Stimulated activated CD8-positive, alpha-beta memory T cell treated with anti-CD3 and anti-CD28 coated beads, Interleukin-7, amount 100 ng/mL, for 4 hours (primary cell): ENCODE measurements around the gene SNX6.
"Not testable (repeated sequence)": the region's sequence is repeated elsewhere in the genome, so short reads cannot be mapped to it uniquely, and the experiment has no call there.

ENCODE experiments used
- DNase-seq, 2 donors: peaks; one replicate each; pipeline ENCODE4 v3.0.0-alpha.2; 2020; ENCODE audit warnings: low read depth in 2 of 2

Gene SNX6

DNA sequence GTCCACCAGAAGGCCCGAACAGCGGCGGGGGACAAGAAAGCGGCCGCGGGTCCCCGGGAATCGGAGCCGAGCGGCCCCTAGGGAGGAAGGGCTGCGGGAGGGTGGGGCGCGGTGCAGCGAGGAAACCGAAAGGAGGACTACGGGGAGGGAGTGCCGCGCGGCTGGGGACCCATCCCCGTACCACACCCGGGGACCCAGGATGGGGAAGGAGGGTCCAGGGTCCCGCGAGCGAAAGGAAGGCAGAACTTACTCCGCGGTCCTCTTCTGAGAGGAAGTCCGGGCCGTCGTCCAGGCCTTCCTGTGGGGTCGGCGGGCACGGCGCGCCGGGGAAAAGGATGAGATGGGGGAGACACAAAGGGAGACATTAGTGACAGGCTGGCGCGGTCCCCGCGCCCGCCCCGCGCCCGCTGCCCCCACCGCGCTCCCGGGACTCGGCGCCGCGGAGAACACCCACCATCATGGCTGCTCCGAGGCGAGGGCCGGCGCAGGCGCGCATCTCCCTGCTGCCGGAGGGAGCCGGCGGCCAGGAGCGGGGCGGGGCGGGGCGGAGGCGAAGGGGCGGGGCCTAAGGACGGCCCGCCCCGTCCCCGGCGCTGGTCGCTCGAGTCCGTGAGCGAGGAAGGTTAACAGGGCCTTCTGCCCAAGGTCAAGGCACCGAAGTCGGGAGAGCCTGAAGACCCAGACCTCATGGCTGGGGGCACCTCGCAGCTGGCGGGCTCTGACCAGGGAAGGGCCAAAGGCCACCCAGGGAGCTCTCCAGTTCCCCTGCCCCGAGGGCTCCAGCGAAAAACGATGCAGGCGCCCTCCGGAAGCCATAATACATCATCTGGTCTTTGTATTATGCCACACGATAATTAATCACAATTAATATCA, at the start of gene SNX6:
Gene SNX6 (minus strand): TSS at position 492 of the 873 bp plus-strand sequence. CDS start 32 bp downstream, at position 460.
- peak; percentile 57 to 80 for DNase-seq

DNA sequence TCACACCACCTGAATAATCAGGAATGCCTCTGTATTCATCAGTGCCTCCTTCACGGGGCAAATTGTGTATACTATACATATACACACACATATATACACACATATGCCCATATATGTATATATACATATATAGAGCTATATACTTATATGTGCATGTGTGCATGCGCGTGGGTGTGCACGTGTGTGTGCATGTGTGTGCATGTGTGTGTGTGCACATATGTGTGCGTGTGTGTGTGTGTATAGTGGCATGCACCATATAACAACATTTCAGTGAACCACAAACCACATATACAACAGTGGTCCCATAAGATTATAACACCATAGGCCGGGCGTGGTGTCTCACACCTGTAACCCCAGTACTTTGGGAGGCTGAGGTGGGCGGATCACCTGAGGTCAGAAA, 48.8 kb upstream of the SNX6 start:
- DNase-seq: no peak

DNA sequence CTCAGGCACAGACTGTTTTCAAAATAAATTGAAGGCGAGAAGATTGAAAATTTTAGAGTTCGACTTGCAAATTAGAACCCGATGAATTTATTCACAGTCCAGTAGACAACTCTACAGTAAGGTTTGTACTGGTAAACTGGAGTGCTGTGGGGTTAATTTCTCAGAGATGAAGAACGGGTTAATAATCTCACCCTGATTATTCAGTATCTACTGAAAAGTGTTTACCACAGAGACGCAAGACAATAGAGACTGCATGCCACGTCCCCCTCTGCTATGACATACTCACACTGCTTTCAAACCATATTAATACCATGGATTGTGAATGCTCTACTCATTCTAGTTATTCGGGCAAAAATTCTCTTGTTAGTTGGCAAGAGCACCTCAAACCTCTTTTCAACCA, 48.4 kb upstream of the SNX6 start:
- no peak for DNase-seq

DNA sequence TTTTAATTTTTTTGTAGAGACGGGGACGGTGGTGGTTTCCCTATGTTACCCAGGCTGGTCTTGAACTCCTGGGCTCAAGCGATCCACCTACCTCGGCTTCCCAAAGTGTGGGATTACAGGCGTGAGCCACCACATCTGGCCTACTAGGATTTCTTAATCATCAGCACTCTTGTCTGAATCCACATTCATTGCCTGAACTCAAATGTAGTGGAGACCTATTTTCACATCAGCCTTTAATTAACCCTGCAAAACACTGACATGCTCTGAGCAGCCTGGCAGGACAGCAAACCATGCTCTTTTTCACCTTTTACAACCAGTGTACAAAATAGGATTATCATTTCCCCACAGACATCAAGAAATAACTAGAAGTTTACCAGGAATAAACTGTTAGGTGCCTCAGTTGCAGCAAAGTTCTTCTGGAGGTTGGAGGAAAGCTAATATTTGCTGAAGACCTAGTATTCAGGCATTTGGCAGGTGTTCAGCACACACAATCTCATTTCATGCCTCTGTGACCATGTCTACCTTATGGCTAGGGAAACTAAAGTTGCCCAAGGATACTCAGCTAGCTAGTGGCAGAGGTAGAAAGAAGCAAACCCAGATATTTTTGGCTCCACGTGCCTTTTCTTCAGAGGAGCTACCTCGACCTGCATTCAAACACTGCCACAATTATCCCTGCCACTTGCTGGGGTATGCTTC, 46.7 kb upstream of the SNX6 start:
- DNase-seq: no peak

DNA sequence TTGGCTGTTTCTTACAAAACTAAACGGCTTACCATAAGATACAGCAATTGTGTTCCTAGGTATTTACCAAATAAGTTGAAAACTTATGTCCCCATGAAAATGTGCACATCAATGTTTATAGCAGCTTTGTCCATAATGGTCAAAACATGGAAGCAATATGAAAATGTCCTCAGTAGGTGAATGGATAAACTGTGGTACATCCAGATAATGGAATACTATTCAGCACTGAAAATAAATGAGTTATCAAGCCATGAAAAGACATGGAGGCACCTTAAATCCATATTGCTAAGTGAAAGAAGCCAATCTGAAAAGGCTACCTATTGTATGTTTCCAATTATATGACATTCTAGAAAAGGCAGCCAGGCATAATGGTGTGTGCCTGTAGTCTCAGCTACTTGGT, 43.8 kb upstream of the SNX6 start:
- no peak for DNase-seq

DNA sequence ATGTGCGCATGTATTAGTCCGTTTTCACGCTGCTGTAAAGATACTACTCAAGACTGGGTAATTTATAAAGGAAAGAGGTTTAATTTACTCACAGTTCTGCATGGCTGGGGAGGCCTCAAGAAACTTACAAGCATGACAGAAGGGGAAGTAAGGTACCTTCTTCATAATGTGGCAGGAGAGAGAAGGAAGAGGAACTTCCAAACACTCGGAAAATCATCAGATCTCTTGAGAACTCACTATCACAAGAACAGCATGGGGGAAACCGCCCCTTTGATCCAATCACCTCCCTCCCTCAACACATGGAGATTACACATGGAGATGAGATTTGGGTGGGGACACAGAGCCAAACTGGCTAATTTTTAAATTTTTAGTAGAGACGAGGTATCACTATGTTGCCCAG, 41.8 kb upstream of the SNX6 start:
- no peak for DNase-seq

DNA sequence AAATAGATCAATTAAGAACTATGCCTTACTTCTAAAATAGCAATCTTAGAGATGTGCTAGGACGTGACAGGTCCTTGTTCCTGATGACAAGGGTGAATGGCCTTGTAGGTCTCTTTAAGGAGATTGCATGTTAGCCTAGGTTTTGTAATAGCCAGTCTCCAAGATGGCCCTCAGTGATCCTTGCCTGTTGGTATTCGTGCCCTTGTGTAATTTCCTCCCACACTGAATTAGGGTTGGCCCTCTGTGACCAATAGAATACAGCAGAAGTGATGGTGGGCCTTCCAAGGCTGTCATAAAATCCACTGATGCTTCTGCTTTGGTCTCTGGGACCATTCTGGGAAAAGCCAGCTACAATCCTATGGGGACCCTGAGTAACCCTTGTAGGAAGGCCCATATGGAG, 38.2 kb upstream of the SNX6 start:
- no peak for DNase-seq

DNA sequence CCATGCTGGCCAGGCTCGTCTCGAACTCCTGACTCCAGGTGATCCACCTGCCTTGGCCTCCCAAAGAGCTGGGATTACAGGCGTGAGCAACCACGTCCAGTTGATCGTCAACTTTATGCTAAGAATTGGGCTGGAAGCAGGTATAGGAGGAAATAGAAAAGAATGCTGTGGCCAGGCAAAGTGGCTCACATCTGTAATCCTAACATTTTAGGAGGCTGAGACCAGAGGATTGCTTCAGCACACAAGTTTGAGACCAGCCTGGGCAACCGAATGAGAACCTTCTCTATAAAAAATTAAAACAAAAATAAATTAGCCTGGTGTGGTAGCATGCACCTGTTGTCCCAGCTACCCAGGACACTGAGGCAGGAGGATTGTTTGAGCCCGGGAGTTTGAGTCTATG, 37.1 kb upstream of the SNX6 start:
- no peak for DNase-seq

DNA sequence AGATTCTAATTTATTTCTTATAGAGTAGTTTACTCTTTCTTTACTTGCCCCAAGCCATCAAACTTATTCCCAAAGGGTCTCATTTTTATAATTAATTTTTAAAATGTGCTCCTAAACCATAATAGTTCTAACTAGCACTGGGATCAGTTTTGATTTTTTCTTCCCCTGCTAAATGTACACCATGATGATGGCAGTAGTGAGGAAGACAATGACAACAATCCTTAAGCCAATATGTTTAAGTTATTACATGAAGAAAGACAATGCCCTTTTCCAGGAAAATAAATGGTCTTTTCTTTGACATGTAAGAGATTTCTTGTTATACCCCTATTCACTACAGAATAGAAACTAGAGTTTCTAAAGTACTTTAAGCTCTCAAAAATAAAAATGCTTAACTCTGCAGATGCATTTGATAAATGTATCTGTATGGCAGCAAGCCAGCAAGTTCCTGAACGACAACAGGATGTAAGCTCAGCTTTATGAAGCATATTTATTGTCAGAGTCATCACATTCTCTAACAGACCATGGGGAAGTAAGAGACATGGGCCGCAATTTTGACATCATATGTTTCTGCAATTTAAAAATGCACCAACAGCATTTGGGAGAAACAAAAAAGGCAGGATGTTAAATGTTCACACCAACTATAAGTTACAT, 36.0 kb upstream of the SNX6 start:
- DNase-seq: no peak

DNA sequence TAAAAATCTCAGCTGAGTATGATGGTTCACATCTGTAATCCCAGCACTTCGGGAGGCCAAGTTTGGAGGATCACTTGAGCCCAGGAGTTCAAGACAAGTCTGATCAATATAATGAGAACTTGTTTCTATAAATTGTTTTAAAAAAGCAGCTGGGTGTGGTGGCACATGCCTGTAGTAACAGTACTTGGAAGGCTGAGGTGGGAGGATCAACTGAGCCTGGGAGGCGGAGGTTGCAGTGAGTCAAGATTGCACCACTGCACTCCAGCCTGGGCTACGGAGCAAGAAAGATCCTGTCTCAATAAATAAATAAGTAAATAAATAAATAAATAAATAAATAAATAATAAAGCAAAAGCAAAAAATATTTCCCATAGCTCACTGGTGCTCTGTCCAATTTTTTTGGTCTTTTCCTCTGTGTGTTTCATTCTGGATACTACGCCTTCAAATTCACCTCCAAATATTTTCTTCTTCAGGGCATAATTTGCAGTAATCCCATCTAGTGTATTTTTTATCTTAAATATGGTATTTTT, 32.7 kb upstream of the SNX6 start:
- no peak for DNase-seq

DNA sequence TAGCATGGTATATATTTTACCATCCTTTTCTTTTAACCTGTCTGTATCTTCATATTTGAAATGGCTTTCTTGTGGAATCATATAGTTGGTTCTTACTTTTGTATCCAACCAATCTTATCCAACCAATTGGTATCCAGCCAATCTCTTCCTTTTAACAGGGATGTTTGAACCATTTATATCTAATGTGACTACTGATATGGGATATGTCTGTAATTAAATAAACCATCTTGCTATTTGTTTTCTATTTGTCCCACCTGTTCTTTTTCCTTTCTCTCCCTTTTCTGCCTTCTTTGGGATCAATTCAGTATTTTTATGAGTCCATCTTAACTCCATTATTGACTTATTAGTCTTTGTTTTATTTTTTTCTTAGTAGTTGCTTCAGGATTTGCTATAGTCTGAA, 30.8 kb upstream of the SNX6 start:
- no peak for DNase-seq

DNA sequence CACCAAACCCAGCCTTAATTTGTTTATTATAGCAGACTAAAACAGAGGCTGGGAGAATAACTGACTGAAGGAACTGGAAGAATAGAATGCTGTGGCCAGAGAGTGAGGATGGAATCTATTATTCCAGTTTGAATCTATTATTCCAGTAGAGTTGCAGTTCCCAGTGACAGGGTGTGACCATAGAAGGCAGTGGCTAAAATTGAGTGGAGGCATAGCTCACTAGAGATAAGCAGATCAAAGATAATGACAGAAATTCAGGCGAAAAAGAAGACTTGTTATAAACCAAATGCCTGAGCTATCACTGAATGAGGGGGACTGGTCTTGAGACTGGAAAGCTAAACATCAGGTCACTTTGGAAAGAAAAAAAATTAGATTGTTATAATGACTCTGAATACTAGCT, 26.0 kb upstream of the SNX6 start:
- DNase-seq: no peak

DNA sequence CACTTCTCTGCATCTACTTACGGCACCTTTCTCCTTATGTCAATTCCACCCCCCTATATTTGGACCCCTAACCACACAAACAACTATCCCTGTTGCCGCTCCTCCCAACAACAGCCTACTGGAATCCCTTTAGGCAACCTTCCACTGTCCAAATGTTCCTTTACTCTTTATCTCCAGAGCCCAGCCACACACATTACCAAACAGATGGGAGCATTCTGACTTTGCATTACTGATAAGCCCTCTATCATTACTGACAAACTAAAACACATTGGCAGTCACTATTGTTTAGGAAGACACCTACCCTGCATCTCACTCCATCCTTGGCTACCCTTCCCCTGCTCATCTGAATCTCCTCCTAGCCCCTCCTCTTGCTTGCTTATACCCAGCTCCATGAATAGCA, 23.1 kb upstream of the SNX6 start:
- DNase-seq: not testable (repeated sequence)

DNA sequence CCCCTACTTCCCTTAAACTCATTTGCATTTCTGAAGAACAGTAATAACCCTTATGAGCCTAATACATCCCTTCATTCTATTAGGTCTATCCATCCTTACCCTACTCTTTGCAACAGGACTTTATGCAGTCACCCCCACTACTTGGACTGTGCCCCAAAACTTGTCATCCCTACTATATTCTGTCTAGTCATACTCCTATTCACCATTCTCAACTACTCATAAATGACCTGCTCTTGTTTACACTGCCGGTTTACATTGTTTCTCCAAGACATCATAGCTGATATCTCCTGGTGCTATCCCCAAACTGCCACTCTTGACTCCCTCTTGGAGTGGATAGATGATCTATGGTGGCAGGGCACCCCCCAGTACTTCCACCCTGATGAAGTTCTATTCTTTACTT, 22.4 kb upstream of the SNX6 start:
- not testable (repeated sequence) for DNase-seq

DNA sequence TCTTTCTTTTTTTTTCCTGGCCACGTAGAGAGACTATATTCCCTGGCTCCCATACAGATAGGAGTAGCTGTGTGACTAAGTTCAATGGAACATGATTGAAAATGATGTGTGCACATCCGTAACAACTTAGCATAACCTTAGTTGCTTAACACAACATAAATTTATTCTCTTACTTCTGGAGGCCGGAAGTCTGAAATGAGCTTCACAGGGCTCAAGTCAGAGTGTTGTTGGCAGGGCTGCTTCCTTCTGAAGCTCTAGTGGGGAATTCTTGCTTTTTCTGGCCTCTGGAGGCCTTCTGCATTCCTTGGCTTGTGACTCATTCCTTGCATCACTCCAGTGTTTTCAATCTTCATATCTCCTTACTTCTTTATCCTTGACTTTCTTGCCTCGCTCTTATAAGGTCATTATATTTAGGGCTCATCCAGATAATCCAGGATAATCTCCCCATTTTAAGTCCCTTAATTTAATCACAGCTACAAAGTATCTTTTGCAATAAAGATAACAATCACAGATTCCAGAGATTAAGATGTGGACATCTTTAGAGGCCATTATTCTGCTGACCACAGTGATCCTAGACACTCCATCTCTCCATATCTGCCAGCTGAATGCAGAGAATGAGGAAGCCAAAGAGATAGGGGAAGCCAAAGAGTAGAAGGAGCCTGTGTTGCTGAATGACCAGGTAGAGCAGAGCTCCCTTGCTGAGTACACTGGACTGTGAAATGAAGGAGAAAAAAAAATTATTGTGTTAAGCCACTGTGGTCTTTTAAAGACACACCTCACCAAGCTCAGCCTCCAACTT, 21.0 kb upstream of the SNX6 start:
- no peak for DNase-seq

DNA sequence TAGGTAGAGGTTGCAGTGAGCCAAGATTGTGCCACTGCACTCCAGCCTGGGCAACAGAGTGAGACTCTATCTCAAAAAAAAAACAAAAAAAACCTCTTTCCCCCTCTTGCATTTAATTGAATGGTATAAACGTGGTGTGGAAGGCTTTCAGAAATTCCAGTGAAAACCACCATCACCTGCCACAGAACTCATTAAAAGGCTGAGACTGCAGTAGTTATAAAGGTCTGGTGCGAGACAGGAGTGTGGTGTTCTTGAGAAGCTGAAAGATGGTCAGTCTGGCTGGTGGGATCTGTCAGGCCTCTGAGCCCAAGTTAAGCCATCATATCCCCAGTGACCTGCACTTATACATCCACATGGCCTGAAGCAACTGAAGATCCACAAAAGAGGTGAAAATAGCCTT, 20.1 kb upstream of the SNX6 start:
- not testable (repeated sequence) for DNase-seq

DNA sequence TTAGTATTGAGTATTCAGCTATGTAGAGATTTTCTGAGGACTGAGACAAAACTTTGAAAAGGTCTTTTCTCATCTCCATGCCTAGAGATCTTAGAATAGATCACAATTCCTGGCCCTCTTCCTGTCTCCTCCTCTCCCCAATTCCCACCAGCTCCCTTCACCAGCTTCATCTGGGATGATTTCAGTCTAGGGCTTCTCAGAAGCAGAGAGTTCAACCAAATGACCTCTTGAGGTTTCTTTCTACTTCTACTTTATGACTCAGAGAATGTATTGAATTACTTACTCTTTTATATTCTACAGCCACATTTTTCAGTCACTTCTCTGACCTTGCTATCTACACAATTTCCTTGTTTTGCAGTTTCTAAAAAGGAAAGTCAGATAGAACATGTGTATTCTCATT, 19.4 kb upstream of the SNX6 start:
- DNase-seq: no peak

DNA sequence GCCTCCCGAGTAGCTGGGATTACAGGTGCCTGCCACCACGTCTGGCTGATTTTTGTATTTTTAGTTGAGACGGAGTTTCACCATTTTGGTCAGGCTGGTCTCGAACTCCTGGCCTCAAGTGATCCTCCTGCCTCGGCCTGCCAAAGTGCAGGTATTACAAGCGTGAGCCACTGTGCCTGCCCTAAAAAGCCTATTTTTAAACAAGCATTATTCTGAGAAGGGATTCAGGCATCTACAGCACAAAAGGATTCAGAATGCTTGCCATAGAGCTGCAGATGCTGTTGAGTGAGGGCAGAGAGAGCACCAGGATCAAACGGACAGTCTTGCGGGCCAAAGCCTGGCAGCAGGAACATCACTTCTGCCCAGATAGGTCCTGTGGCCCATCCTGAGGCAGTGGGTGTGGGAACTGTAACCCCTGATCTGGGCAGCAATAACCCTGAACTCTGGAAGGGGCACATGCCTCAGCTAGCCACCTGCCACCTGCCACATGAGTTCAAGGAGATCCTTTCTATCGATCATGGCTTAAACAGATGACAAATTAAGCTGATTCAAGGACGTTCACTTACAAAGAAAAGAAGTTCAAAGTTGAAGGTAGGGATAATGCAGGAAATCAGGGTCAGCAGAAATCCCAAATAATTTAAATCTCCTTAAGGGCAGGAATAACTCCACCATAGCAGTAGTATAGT, 16.8 kb upstream of the SNX6 start:
- no peak for DNase-seq

DNA sequence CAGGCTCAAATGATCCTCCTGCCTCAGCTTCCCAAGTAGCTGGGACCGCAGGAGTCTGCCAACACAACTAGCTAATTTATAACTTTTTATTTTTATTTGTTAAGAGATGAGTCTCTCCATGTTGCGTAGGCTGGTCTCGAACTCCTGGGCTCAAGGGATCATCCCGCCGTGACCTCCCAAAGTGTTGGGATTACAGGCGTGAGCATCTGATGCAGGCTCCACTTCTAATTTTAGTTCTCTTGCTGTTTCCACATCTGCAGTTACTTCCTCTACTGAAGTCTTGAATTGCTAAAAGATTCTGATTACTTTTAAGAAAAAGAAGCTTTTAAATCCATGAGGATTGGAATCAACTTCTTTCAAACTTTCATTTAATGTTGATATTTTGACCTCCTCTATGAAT, 13.4 kb upstream of the SNX6 start:
- DNase-seq: no peak

DNA sequence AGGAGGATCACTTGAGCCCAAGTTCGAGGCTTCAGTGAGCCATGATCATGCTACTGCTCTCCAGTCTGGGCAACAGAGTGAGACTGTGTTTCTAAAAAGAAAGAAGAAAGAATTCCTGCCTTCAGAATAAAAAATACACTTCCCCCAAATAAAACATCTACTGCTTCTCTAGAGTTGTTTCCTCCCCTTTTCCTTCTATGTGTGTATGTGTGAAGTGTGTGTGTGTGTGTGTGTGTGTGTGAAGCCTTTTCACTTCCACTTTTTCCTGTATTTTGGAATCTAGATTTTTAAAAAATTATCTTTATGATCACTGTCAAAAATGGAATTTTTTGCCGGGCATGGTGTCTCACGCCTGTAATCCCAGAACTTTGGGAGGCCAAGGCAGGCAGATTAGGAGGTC, 12.6 kb upstream of the SNX6 start:
- no peak for DNase-seq

DNA sequence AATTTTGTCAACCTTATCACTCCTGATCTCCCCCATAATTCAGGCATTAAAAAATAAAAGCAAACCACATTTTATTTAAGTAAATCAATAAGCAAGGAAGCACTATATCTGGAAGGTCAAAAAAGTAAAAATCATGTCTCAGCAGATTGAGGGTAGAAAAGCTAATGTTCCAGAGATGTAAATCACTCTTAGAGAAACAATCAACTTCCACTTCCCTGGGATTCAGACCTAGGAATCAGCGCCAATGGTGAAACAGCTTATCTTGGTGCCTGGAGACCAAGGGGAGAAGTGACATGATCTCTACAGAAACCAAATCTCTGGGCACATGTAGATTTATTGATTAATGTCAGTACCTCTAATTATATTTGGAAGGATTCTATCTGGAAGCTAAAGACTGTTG, 10.9 kb upstream of the SNX6 start:
- DNase-seq: no peak
